Measurements from ENCODE around the gene TIMMDC1. TPM values are rescaled to one million over a fixed set of nuclear protein-coding genes. Genes with fewer than 3 reads are reported as not detected.
"Not testable (repeated sequence)": the region's sequence is repeated elsewhere in the genome, so short reads cannot be mapped to it uniquely, and the experiment has no call there.

TIMMDC1 gene
- total and polyA plus RNA-seq, 4 experiments from 2014 or later, result 72.2 to 80.9 (median 73.8) TPM

GRCh38 chr3:119543147-119543546 lies 44.8 kb downstream of the TIMMDC1 start:
- H3K9me3 Mint-ChIP-seq, result no peaks in the 10 kb centered on the region
- Histone ChIP-seq H3K9me3 (ENCODE audit: control insufficient read depth in 1 of 2, low read length in 2 of 2) (no peaks in the 10 kb centered on the region), H3K27me3 (ENCODE audit: insufficient read depth, low read length) (no peaks in the 10 kb centered on the region), H3K4me3 (ENCODE audit: low read length in 2 of 2) (no peak overlapping the region), H3K36me3 (ENCODE audit: insufficient read depth, low read length) (no peaks in the 10 kb centered on the region), H3K27ac (ENCODE audit: low read depth, low read length) (no peak overlapping the region), H3K4me1 (ENCODE audit: insufficient read depth, low read length) (no peaks in the 10 kb centered on the region)
- POLR2A ChIA-PET (ENCODE audit: partially characterized antibody), result no interaction called here
- intact Hi-C loops (cut with micrococcal nuclease), result no loop called here
- no peaks in the 10 kb centered on the region for H3K4me1 Mint-ChIP-seq
- no peak overlapping the region for H3K4me3 Mint-ChIP-seq
- no peaks in the 10 kb centered on the region for H3K36me3 Mint-ChIP-seq
- no peak overlapping the region for H3K27ac Mint-ChIP-seq
- CTCF ChIA-PET (ENCODE audit: partially characterized antibody), result interaction anchor here (0.7 kb wide), 1 partner anchor 10 kb away, joined by 3 read pairs; no protein-coding TSS in a partner anchor
- no peak for DNase-seq
- peaks cover 0 to 2% of the 10 kb centered on the region in 2 donors for H3K27me3 Mint-ChIP-seq

- H3K27me3 ChIP-seq (ENCODE audit: insufficient read depth, low read length), result no peaks in the 10 kb centered on the region
- ChIA-PET CTCF (ENCODE audit: partially characterized antibody) (no interaction called here), POLR2A (ENCODE audit: partially characterized antibody) (no interaction called here)
- no peaks in the 10 kb centered on the region for H3K4me1 ChIP-seq (ENCODE audit: insufficient read depth, low read length)
- no peak overlapping the region for H3K4me3 ChIP-seq (ENCODE audit: low read length in 2 of 2)
- Mint-ChIP-seq H3K4me1 (no peaks in the 10 kb centered on the region), H3K27ac (no peak overlapping the region), H3K36me3 (no peaks in the 10 kb centered on the region), H3K4me3 (no peak overlapping the region), H3K27me3 (peaks cover 0 to 2% of the 10 kb centered on the region in 2 donors), H3K9me3 (no peaks in the 10 kb centered on the region)
- intact Hi-C loops (cut with micrococcal nuclease), result no loop called here
- no peak overlapping the region for H3K27ac ChIP-seq (ENCODE audit: low read depth, low read length)
- H3K36me3 ChIP-seq (ENCODE audit: insufficient read depth, low read length), result no peaks in the 10 kb centered on the region
- DNase-seq, result no peak
- H3K9me3 ChIP-seq (ENCODE audit: control insufficient read depth in 1 of 2, low read length in 2 of 2), result no peaks in the 10 kb centered on the region
Observed at GRCh38 chr3:119547227-119547626, 48.9 kb downstream of the TIMMDC1 start.

DNA sequence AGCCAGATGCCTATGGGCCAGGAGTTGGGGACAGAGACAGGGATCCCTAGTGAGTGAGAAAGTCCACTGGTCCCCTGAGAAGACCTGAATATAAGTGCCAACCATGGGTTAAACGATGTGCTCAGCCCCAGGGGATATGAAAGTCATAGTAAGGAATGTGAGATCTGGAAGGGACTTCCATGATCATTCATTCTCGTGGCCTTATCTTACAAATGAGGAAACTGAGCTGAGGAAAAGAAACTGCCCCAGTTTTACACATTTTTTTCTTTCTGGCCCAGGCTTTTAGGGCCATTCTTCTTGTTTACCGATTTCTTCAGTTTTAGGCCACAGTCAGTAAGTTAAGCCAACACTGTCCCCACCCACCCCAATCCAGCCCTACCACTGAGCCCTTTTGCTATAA lies 50.0 kb downstream of the TIMMDC1 start:
- Mint-ChIP-seq H3K27me3 (no peaks in the 10 kb centered on the region), H3K36me3 (no peaks in the 10 kb centered on the region), H3K9me3 (no peaks in the 10 kb centered on the region), H3K4me3 (no peak overlapping the region), H3K27ac (no peak overlapping the region), H3K4me1 (no peaks in the 10 kb centered on the region)
- ChIA-PET CTCF (ENCODE audit: partially characterized antibody) (no interaction called here), POLR2A (ENCODE audit: partially characterized antibody) (no interaction called here)
- Histone ChIP-seq H3K9me3 (ENCODE audit: control insufficient read depth in 1 of 2, low read length in 2 of 2) (no peaks in the 10 kb centered on the region), H3K36me3 (ENCODE audit: insufficient read depth, low read length) (no peaks in the 10 kb centered on the region), H3K27ac (ENCODE audit: low read depth, low read length) (no peak overlapping the region), H3K4me3 (ENCODE audit: low read length in 2 of 2) (no peak overlapping the region), H3K4me1 (ENCODE audit: insufficient read depth, low read length) (no peaks in the 10 kb centered on the region), H3K27me3 (ENCODE audit: insufficient read depth, low read length) (no peaks in the 10 kb centered on the region)
- DNase-seq, result no peak
- intact Hi-C loops (cut with micrococcal nuclease), result no loop called here

DNA sequence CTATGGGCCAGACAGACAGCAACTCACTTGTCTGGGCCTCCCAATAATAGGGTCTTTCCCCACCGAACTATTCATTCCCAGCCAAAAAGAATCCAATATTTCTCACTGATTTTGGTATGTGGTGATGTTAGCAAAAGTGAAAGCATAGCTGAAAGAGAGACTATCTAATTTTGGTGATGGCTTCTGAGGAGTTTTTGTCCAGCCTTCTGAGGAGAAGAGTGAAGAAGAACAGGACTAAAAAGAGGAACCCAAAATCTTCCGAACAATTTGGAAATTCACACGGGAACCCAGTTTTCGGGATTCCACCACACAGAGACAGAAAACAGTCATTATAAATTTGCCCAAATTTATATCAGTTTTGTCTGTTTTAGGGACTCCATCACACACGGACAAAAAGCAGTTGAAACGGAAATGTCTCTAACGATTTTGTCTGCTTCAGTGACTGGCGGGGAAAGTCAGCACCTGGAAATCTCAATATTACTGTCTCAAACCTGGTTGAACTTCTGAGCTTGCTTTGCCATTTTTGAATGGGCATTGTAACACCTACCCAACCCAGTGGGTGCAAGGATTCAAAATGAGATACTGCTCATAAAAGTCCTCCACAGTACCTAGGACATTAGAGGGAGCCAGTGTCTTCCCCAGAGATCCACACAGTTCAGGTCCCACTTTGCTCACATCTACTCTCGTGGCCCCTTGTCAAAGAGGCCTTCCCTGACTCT lies 52.0 kb downstream of the TIMMDC1 start:
- ChIA-PET POLR2A (ENCODE audit: partially characterized antibody) (no interaction called here), CTCF (ENCODE audit: partially characterized antibody) (no interaction called here)
- Histone ChIP-seq H3K9me3 (ENCODE audit: control insufficient read depth in 1 of 2, low read length in 2 of 2) (no peaks in the 10 kb centered on the region), H3K36me3 (ENCODE audit: insufficient read depth, low read length) (no peaks in the 10 kb centered on the region), H3K4me1 (ENCODE audit: insufficient read depth, low read length) (no peaks in the 10 kb centered on the region), H3K27ac (ENCODE audit: low read depth, low read length) (no peak overlapping the region), H3K27me3 (ENCODE audit: insufficient read depth, low read length) (no peaks in the 10 kb centered on the region), H3K4me3 (ENCODE audit: low read length in 2 of 2) (no peak overlapping the region)
- Mint-ChIP-seq H3K36me3 (no peaks in the 10 kb centered on the region), H3K27me3 (no peaks in the 10 kb centered on the region), H3K9me3 (no peaks in the 10 kb centered on the region), H3K4me1 (no peaks in the 10 kb centered on the region), H3K4me3 (no peak overlapping the region), H3K27ac (peak overlapping the region in 1 of 7 donors; percentile 82)
- DNase-seq, result no peak
- intact Hi-C loops (cut with micrococcal nuclease), result no loop called here

DNA sequence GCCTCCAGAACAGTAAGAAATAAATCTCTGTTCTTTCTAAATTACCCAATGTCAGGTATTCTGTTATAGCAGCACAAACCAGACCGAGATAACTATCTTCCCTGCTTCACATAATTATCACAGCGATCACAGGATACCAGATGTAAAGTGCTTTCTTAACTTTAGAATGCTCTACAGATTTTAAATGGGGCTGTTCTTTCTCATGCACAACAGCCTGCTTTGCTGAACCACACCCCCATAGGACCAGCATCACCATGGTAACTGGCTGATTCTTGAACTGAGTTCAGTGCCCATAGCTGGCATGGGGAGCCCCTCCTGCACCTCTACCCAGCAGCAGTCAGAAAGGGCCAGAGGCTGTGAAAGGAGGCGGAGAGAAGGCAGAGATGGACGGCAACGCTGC lies 53.3 kb downstream of the TIMMDC1 start:
- ChIA-PET POLR2A (ENCODE audit: partially characterized antibody) (no interaction called here), CTCF (ENCODE audit: partially characterized antibody) (interaction anchor here (0.7 kb wide), 1 partner anchor 44 kb away, joined by 5 read pairs; no protein-coding TSS in a partner anchor)
- Mint-ChIP-seq H3K27ac (peak overlapping the region in 1 of 7 donors; percentile 32), H3K4me1 (peaks cover 0 to 2% (median 0%) of the 10 kb centered on the region in 4 donors), H3K36me3 (no peaks in the 10 kb centered on the region), H3K27me3 (no peaks in the 10 kb centered on the region), H3K9me3 (no peaks in the 10 kb centered on the region), H3K4me3 (no peak overlapping the region)
- no peak for DNase-seq
- no peaks in the 10 kb centered on the region for H3K36me3 ChIP-seq (ENCODE audit: insufficient read depth, low read length)
- H3K4me1 ChIP-seq (ENCODE audit: insufficient read depth, low read length), result no peaks in the 10 kb centered on the region
- no peaks in the 10 kb centered on the region for H3K9me3 ChIP-seq (ENCODE audit: control insufficient read depth in 1 of 2, low read length in 2 of 2)
- H3K27ac ChIP-seq (ENCODE audit: low read depth, low read length), result no peak overlapping the region
- H3K27me3 ChIP-seq (ENCODE audit: insufficient read depth, low read length), result no peaks in the 10 kb centered on the region
- H3K4me3 ChIP-seq (ENCODE audit: low read length in 2 of 2), result no peak overlapping the region
- intact Hi-C loops (cut with micrococcal nuclease), result no loop called here

DNA sequence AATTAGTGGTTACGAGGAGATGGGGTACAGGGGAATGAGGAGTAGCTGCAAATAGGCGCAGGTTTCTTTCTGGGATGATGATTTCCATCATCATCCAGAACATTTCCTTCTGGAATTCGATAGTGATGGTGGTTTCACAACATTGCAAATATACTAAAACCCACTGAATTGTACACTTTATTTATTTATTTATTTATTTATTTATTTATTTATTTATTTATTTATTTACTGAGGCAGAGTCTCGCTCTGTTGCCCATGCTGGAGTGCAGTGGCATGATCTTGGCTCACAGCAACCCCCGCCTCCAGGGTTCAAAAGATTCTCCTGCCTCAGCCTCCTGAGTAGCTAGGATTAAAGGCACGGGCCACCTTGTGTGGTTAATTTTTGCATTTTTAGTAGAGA lies 54.6 kb downstream of the TIMMDC1 start:
- POLR2A ChIA-PET (ENCODE audit: partially characterized antibody), result not testable (repeated sequence)

GRCh38 chr3:119553823-119554415 lies 55.6 kb downstream of the TIMMDC1 start:
- H3K9me3 ChIP-seq (ENCODE audit: control insufficient read depth in 1 of 2, low read length in 2 of 2), result no peaks in the 10 kb centered on the region
- no peaks in the 10 kb centered on the region for H3K36me3 ChIP-seq (ENCODE audit: insufficient read depth, low read length)
- H3K27ac ChIP-seq (ENCODE audit: low read depth, low read length), result no peak overlapping the region
- ChIA-PET POLR2A (ENCODE audit: partially characterized antibody) (no interaction called here), CTCF (ENCODE audit: partially characterized antibody) (no interaction called here)
- H3K4me3 ChIP-seq (ENCODE audit: low read length in 2 of 2), result no peak overlapping the region
- no peaks in the 10 kb centered on the region for H3K27me3 Mint-ChIP-seq
- H3K4me1 Mint-ChIP-seq, result peaks cover 3 to 10% (median 9%) of the 10 kb centered on the region in 4 donors
- H3K9me3 Mint-ChIP-seq, result no peaks in the 10 kb centered on the region
- H3K36me3 Mint-ChIP-seq, result no peaks in the 10 kb centered on the region
- no peak overlapping the region for H3K4me3 Mint-ChIP-seq
- H3K27ac Mint-ChIP-seq, result peak overlapping the region in 1 of 7 donors; percentile 13
- H3K27me3 ChIP-seq (ENCODE audit: insufficient read depth, low read length), result no peaks in the 10 kb centered on the region
- H3K4me1 ChIP-seq (ENCODE audit: insufficient read depth, low read length), result peaks cover 7% of the 10 kb centered on the region
- intact Hi-C loops (cut with micrococcal nuclease), result no loop called here
- DNase-seq, result no peak

More for the DNA sequence above, 54.6 kb downstream of the TIMMDC1 start:
- H3K9me3 ChIP-seq (ENCODE audit: control insufficient read depth in 1 of 2, low read length in 2 of 2); H3K27ac ChIP-seq (ENCODE audit: low read depth, low read length); H3K36me3 ChIP-seq (ENCODE audit: insufficient read depth, low read length); H3K27ac Mint-ChIP-seq; H3K4me3 Mint-ChIP-seq; H3K4me1 Mint-ChIP-seq; intact Hi-C loops (cut with micrococcal nuclease); H3K36me3 Mint-ChIP-seq; H3K9me3 Mint-ChIP-seq; CTCF ChIA-PET (ENCODE audit: partially characterized antibody); H3K27me3 Mint-ChIP-seq; DNase-seq; H3K27me3 ChIP-seq (ENCODE audit: insufficient read depth, low read length); H3K4me3 ChIP-seq (ENCODE audit: low read length in 2 of 2); H3K4me1 ChIP-seq (ENCODE audit: insufficient read depth, low read length): not testable (repeated sequence)
